ENCODE data around the gene AP1B1.

Gene AP1B1

GRCh38 chr22:29313576-29314466 lies 74.5 kb downstream of the AP1B1 start:
- Mint-ChIP-seq H3K4me1 (peaks cover 17% of the 10 kb centered on the region), H3K27ac (no peak overlapping the region), H3K36me3 (ENCODE audit: low read depth) (peaks cover 5% of the 10 kb centered on the region), H3K4me3 (peak overlapping the region; percentile 66 to 75 (median 74)), H3K27me3 (ENCODE audit: low read depth) (peaks cover 58% of the 10 kb centered on the region), H3K9me3 (no peaks in the 10 kb centered on the region)
- TF ChIP-seq, protein P1, sequence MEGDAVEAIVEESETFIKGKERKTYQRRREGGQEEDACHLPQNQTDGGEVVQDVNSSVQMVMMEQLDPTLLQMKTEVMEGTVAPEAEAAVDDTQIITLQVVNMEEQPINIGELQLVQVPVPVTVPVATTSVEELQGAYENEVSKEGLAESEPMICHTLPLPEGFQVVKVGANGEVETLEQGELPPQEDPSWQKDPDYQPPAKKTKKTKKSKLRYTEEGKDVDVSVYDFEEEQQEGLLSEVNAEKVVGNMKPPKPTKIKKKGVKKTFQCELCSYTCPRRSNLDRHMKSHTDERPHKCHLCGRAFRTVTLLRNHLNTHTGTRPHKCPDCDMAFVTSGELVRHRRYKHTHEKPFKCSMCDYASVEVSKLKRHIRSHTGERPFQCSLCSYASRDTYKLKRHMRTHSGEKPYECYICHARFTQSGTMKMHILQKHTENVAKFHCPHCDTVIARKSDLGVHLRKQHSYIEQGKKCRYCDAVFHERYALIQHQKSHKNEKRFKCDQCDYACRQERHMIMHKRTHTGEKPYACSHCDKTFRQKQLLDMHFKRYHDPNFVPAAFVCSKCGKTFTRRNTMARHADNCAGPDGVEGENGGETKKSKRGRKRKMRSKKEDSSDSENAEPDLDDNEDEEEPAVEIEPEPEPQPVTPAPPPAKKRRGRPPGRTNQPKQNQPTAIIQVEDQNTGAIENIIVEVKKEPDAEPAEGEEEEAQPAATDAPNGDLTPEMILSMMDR (IDR thresholded peaks at IDR 0.05; ENCODE audit: unreplicated experiment in 3 of 3) = peak in 1 of 3 experiments; percentile 3

GRCh38 chr22:29313126-29313575 lies 75.2 kb downstream of the AP1B1 start:
- Mint-ChIP-seq H3K4me3 (peak overlapping the region in 2 of 3 experiments; percentile 9 to 40), H3K27ac (no peak overlapping the region)

DNA sequence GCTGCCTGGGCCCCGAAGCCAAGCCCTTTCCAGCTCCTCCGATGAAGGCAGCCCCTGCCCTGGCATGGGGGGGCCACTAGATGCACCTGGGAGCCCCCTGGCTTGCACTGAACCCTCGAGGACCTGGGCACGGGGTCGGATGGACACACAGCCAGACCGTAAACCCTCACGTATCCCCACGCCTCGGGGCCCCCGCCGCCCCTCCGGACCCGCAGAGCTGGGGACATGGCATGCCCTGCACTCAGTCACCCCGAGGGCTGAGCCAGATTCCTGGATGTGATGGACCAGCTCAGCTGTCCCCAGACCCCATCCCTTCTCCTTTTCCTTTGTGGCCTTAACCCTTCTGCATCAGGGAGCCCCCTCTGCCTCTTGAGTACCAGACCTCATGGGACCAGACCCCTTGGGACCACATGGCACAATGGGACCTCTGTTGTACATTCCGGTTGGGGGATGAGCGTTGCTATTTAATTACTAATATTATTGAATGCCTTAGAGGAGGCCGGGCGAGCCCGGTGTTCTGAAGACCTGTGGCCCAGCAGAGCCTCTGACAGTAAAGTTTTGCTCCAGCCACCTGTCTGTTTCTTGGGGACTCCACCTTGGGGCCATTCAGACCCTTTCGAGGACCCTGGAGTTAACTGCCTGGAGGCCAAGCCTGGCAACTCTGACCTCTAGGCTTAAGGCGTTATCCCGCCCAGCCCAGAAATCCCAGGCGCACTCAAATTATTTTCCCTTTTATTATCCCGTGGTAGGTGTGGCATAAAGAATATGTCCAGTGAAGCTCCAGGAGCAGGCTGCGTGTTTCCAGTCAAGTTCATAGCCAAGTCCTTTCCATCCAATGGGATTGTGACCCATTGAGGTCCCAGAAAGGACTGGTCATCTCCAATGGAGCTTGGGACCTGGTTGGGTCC lies 75.9 kb downstream of the AP1B1 start:
- TF ChIP-seq, protein P1 (IDR thresholded peaks at IDR 0.05; ENCODE audit: unreplicated experiment in 3 of 3) = no peak
- Mint-ChIP-seq H3K4me1 (peaks cover 17% of the 10 kb centered on the region), H3K4me3 (peak overlapping the region; percentile 11 to 40 (median 17)), H3K9me3 (no peaks in the 10 kb centered on the region), H3K27me3 (ENCODE audit: low read depth) (peaks cover 52% of the 10 kb centered on the region), H3K36me3 (ENCODE audit: low read depth) (peaks cover 5% of the 10 kb centered on the region), H3K27ac (no peak overlapping the region)

More at GRCh38 chr22:29313126-29313575, 75.2 kb downstream of the AP1B1 start:
- Mint-ChIP-seq H3K27me3 (ENCODE audit: low read depth) (peaks cover 58% of the 10 kb centered on the region), H3K4me1 (peaks cover 17% of the 10 kb centered on the region), H3K36me3 (ENCODE audit: low read depth) (peaks cover 5% of the 10 kb centered on the region), H3K9me3 (no peaks in the 10 kb centered on the region)
- TF ChIP-seq, protein P1 (IDR thresholded peaks at IDR 0.05; ENCODE audit: unreplicated experiment in 3 of 3) = peak; percentile 40 to 55 (median 54)

DNA sequence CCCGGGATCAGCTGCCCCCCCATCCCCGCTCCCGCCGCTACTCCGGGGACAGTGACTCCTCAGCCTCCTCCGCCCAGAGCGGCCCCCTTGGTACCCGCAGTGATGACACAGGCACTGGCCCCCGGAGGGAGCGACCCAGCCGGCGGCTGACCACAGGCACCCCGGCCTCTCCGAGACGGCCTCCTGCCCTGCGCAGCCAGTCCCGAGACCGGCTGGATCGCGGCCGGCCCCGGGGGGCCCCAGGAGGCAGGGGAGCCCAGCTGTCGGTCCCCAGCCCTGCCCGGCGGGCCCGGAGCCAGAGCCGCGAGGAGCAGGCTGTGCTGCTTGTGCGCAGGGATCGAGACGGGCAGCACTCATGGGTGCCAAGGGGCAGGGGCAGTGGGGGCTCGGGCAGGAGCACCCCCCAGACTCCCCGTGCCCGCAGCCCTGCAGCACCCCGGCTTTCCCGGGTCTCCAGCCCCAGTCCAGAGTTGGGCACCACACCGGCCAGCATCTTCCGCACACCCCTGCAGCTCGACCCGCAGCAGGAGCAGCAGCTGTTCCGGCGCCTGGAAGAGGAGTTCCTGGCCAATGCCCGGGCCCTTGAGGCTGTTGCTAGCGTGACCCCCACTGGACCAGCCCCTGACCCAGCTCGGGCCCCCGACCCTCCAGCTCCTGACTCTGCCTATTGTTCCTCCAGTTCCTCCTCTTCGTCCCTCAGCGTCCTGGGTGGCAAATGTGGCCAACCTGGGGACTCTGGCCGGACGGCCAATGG lies 76.7 kb downstream of the AP1B1 start:
- peaks cover 5% of the 10 kb centered on the region for H3K36me3 Mint-ChIP-seq (ENCODE audit: low read depth)

GRCh38 chr22:29310863-29311339 lies 77.5 kb downstream of the AP1B1 start:
- H3K36me3 Mint-ChIP-seq (ENCODE audit: low read depth) = peaks cover 5% of the 10 kb centered on the region
- peaks cover 17% of the 10 kb centered on the region for H3K4me1 Mint-ChIP-seq
- TF ChIP-seq, protein P1 (IDR thresholded peaks at IDR 0.05; ENCODE audit: unreplicated experiment in 3 of 3) = no peak
- peak overlapping the region in 2 of 3 experiments; percentile 41 to 52 for H3K4me3 Mint-ChIP-seq
- H3K27ac Mint-ChIP-seq = no peak overlapping the region
- no peaks in the 10 kb centered on the region for H3K9me3 Mint-ChIP-seq
- H3K27me3 Mint-ChIP-seq (ENCODE audit: low read depth) = peaks cover 36% of the 10 kb centered on the region

More for the DNA sequence above, 76.7 kb downstream of the AP1B1 start:
- Mint-ChIP-seq H3K4me3 (no peak overlapping the region), H3K9me3 (no peaks in the 10 kb centered on the region), H3K4me1 (peaks cover 17% of the 10 kb centered on the region), H3K27me3 (ENCODE audit: low read depth) (peaks cover 44% of the 10 kb centered on the region), H3K27ac (no peak overlapping the region)
- TF ChIP-seq, protein P1 (IDR thresholded peaks at IDR 0.05; ENCODE audit: unreplicated experiment in 3 of 3) = no peak

All from nephron (organoid).